Activated CD4-positive, alpha-beta T cell treated with anti-CD3 and anti-CD28 coated beads, Interleukin-2, amount 50 U/mL, for 48 hours (primary cell): ENCODE measurements around the gene DBNDD1.
"Not testable (repeated sequence)": the region's sequence is repeated elsewhere in the genome, so short reads cannot be mapped to it uniquely, and the experiment has no call there.

Source experiments
- DNase-seq, 2 experiments: peaks; one replicate each; pipeline ENCODE4 v3.0.0-alpha.2; 2020

The DBNDD1 gene

GRCh38 chr16:90010676-90011507, 8.4 kb downstream of the DBNDD1 start:
- DNase-seq: no peak

DNA sequence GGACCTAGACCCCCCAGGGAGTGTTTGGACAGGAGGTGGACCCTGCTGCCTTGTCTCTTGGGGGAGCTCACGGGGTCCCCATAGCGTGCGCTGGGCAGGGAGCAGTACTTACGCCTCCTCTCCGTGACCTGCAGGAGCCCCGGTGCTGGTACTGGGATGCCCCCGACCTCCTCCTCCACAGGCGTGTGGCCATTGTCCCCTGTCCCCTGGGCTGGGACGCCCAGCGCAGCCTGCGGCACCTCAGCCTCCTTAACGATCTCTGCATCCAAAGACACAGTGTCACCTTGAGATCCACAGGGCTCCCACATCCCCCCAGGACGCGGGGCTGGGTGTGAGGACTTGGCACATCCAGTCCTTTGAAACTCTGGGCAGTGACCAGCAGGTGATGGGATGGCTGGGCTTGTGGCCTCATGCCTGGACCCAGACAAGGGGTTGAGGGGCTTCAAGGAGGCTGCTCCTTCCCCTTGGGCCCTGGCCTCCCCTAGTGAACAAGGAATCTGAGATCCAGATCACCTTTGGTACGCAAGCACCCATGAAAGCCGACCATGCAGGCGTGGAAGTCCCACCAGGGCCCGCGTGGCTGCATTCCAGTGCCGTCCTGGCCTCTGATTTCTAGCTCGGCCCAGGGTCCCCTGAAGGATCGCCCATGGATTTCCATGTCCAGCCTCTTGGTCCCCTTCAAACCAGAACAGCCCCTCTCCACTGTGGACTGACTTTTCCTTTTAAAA, 9.9 kb downstream of the DBNDD1 start:
- DNase-seq: no peak

GRCh38 chr16:90008708-90009145, 10.5 kb downstream of the DBNDD1 start:
- DNase-seq: peak; percentile 62 to 66

- not testable (repeated sequence) for DNase-seq
Observed at GRCh38 chr16:90007635-90008234, 11.5 kb downstream of the DBNDD1 start.

- no peak for DNase-seq
Observed at GRCh38 chr16:90007015-90007414, 12.2 kb downstream of the DBNDD1 start.

DNA sequence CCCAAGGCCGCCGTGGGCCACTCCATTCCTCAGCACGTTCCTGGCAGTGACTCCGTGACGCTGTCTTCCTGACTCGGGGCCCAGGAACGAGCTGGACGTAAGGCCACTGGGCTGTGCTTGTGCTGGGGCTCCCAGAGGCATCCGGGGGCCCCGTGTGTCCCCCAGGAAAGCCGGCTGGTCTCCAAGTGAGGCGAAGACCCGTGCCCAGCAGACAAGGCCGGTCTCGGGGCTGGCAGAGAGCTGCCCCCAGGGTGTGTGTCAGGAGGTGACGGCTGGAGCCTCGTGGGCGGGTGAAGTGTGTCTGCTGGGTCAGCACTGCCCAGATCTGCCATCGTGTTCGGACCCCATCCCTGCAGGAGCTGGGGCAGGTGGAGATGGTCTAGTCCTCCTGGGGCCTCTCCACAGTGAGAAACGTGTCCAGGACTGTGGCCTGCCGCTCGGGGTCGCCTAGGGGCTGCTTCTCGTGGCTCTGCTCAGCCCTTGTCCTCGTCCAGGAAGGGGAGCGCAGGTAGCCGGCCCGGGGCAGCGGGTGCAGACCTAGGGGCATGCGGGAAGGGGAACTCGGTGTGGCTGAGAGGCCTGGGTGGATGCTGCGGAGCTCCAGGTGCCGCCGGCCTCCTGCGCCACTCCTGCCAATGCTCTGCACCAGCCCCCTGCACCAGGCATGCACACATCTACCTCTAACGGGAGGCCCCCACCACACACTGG, 13.1 kb downstream of the DBNDD1 start:
- DNase-seq: no peak

GRCh38 chr16:90004577-90004976, 14.7 kb downstream of the DBNDD1 start:
- DNase-seq: no peak

DNA sequence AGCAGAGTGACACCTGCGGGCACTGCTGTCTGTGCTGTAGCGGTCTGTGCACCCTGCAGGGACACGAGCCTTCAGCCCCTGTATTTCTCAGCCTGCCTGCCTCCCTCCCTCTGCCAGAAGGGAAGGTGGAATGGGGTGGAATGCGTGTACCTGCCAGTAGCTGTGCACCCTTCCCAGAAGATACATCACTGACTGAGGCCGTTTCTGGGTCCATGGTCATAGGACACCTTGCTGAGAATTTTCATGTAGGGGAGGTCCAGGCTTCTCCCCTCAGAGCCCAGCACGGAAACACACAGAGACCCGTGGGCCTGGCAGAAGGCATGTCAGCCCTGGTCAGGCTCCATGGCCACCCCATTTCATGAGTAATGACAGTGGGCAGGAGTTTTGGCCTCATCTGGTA, 16.5 kb downstream of the DBNDD1 start:
- DNase-seq: no peak

- DNase-seq: no peak
Observed at GRCh38 chr16:90001761-90002503, 17.3 kb downstream of the DBNDD1 start.

GRCh38 chr16:90000733-90001427, 18.4 kb downstream of the DBNDD1 start:
- DNase-seq: no peak

- no peak for DNase-seq
Observed at GRCh38 chr16:89999831-90000574, 19.3 kb downstream of the DBNDD1 start.

GRCh38 chr16:89996178-89996489, 23.1 kb downstream of the DBNDD1 start:
- no peak for DNase-seq

DNA sequence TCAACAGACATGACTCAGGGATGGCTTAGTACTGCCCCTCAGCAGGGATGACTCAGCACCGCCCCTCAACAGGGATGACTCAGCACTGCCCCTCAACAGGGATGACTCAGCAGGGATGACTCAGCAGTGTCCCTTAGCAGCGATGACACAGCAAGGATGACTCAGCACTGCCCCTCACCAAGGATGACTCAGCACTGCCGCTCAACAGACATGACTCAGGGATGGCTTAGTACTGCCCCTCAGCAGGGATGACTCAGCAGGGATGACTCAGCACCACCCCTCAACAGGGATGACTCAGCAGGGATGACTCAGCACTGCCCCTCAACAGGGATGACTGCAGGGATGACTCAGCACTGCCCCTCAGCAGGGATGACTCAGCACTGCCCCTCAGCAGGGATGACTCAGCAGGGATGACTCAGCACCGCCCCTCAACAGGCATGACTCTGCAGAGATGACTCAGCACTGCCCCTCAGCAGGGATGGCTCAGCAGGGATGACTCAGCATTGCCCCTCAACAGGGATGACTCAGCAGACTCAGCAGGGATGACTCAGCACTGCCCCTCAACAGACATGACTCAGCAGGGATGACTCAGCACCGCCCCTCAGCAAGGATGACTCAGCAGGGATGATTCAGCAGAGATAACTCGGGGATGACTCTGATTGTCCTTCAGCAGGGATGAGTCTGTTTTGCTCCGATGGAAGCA, 23.6 kb downstream of the DBNDD1 start:
- peak; percentile 50 to 57 for DNase-seq

- DNase-seq: peak; percentile 49 to 65
Observed at GRCh38 chr16:89994721-89995474, 24.4 kb downstream of the DBNDD1 start.

- DNase-seq: no peak
Observed at GRCh38 chr16:89994389-89994720, 24.9 kb downstream of the DBNDD1 start.

DNA sequence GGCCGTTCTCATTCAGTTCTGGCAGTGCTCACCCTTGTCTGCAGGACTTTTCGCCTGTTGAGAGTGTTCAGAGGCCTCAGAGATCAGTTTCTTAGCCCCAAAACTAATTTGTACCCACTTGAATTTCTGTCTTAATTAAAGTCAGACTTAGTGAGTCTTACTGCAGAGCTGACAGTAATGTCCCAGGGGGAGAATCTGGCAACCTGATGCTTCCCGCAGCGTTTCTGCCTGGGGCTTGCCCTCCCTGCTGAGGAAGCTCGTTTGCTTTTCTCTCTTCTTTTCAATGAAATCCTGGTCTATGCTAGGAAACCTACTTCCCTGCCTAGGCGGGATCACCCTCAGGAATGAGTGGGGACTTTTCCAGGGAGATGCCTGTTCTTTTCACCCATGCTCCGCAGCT, 25.3 kb downstream of the DBNDD1 start:
- DNase-seq: no peak

GRCh38 chr16:89993377-89993776, 25.9 kb downstream of the DBNDD1 start:
- DNase-seq: no peak

DNA sequence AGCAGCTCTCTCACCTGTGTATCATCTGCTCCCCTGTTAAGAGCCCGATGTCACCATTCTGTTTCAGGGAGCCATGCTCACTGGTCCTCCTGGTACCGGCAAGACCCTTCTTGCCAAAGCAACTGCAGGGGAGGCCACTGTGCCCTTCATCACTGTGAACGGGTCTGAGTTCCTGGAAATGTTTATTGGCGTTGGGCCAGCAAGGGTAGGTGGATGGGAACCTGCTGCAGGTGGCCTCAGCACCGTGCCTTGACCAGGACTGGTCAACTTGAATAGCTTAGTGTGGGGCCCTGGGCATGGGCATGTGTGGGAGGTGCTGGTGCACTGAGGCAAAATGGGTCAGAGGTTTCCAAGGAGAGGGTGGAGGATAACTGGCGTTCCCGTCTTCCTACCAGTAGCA, 28.5 kb downstream of the DBNDD1 start:
- no peak for DNase-seq

GRCh38 chr16:89988951-89989350, 30.3 kb downstream of the DBNDD1 start:
- DNase-seq: no peak

- no peak for DNase-seq
Observed at GRCh38 chr16:89987169-89987568, 32.1 kb downstream of the DBNDD1 start.
